ENCODE results near the gene NEURL3.
A peak's percentile ranks its signal among the peaks of the same experiment; 100 is the strongest.

The NEURL3 gene

DNA sequence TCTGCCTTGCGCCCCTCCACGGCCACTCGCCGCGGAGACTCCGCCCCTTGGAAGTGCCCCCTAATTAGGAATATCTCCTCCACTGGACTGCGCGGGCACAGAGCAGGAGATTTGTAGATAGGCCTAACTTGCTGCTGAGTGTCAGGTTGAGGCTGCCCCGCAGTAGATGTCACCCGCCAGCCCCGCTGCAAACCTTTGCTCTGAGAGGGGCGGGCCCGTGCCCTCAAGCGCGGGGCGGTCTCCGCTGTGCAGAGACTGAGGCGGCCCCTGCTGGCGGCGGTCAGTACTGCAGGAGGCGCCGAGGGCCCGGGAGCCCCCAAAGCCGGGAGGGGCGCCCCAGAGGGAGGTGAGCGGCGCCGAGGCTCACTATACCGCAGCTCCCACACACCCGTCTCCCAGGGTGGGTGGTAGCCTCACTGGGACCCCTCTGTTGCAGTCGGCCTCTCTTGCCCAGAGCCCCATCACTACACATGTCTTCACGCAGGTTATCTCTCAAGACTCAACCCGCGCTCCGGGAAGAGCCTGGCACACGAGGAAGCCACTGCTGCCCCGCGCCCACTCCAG is 2.9 kb upstream of the NEURL3 start:
- Histone ChIP-seq H3K9me3 (ENCODE audit: control insufficient read depth, insufficient read depth, low read depth, low read length) (no peaks in the 10 kb centered on the region), H3K4me1 (ENCODE audit: control insufficient read depth, insufficient read depth, low read length) (no peaks in the 10 kb centered on the region), H3K27ac (ENCODE audit: extremely low read depth, low read depth, low read length) (no peak overlapping the region), H3K4me3 (ENCODE audit: low read depth, low read length) (no peak overlapping the region), H3K36me3 (ENCODE audit: control insufficient read depth in 2 of 2, insufficient read depth in 1 of 2, low read length in 2 of 2) (no peaks in the 10 kb centered on the region)
- POLR2A ChIA-PET = no interaction called here
- TF ChIP-seq ZNF16 (tag by site-specific recombination; IDR thresholded peaks at IDR 0.05; ENCODE audit: low read depth) (no peak), ZNF132 (tag by site-specific recombination; IDR thresholded peaks at IDR 0.05; ENCODE audit: borderline replicate concordance) (no peak), ZNF660 (tag by site-specific recombination; IDR thresholded peaks at IDR 0.05) (no peak), ZNF561 (tag by site-specific recombination; IDR thresholded peaks at IDR 0.05; ENCODE audit: borderline replicate concordance) (no peak), ZNF2 (tag by site-specific recombination; IDR thresholded peaks at IDR 0.05) (peak; percentile 98), ZNF654 (tag by site-specific recombination; IDR thresholded peaks at IDR 0.05; ENCODE audit: low read depth) (peak; percentile 22; the same call in 1 of the 2 replicates), KLF9 (tag by site-specific recombination; IDR thresholded peaks at IDR 0.05; ENCODE audit: low read depth) (peak; percentile 52; the same call in 1 of the 2 replicates)
- TF ChIP-seq, protein P1, sequence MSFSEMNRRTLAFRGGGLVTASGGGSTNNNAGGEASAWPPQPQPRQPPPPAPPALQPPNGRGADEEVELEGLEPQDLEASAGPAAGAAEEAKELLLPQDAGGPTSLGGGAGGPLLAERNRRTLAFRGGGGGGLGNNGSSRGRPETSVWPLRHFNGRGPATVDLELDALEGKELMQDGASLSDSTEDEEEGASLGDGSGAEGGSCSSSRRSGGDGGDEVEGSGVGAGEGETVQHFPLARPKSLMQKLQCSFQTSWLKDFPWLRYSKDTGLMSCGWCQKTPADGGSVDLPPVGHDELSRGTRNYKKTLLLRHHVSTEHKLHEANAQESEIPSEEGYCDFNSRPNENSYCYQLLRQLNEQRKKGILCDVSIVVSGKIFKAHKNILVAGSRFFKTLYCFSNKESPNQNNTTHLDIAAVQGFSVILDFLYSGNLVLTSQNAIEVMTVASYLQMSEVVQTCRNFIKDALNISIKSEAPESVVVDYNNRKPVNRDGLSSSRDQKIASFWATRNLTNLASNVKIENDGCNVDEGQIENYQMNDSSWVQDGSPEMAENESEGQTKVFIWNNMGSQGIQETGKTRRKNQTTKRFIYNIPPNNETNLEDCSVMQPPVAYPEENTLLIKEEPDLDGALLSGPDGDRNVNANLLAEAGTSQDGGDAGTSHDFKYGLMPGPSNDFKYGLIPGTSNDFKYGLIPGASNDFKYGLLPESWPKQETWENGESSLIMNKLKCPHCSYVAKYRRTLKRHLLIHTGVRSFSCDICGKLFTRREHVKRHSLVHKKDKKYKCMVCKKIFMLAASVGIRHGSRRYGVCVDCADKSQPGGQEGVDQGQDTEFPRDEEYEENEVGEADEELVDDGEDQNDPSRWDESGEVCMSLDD (tag by site-specific recombination; IDR thresholded peaks at IDR 0.05) = peak; percentile 39; the same call in 1 of the 2 replicates
- TF ChIP-seq, protein P2, sequence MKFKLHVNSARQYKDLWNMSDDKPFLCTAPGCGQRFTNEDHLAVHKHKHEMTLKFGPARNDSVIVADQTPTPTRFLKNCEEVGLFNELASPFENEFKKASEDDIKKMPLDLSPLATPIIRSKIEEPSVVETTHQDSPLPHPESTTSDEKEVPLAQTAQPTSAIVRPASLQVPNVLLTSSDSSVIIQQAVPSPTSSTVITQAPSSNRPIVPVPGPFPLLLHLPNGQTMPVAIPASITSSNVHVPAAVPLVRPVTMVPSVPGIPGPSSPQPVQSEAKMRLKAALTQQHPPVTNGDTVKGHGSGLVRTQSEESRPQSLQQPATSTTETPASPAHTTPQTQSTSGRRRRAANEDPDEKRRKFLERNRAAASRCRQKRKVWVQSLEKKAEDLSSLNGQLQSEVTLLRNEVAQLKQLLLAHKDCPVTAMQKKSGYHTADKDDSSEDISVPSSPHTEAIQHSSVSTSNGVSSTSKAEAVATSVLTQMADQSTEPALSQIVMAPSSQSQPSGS (tag by site-specific recombination; IDR thresholded peaks at IDR 0.05; ENCODE audit: low read depth) = no peak
- TF ChIP-seq, protein P3, sequence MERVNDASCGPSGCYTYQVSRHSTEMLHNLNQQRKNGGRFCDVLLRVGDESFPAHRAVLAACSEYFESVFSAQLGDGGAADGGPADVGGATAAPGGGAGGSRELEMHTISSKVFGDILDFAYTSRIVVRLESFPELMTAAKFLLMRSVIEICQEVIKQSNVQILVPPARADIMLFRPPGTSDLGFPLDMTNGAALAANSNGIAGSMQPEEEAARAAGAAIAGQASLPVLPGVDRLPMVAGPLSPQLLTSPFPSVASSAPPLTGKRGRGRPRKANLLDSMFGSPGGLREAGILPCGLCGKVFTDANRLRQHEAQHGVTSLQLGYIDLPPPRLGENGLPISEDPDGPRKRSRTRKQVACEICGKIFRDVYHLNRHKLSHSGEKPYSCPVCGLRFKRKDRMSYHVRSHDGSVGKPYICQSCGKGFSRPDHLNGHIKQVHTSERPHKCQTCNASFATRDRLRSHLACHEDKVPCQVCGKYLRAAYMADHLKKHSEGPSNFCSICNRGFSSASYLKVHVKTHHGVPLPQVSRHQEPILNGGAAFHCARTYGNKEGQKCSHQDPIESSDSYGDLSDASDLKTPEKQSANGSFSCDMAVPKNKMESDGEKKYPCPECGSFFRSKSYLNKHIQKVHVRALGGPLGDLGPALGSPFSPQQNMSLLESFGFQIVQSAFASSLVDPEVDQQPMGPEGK (tag by site-specific recombination; IDR thresholded peaks at IDR 0.05) = peak; percentile 58; the same call in 1 of the 2 replicates
- TF ChIP-seq, protein P4, sequence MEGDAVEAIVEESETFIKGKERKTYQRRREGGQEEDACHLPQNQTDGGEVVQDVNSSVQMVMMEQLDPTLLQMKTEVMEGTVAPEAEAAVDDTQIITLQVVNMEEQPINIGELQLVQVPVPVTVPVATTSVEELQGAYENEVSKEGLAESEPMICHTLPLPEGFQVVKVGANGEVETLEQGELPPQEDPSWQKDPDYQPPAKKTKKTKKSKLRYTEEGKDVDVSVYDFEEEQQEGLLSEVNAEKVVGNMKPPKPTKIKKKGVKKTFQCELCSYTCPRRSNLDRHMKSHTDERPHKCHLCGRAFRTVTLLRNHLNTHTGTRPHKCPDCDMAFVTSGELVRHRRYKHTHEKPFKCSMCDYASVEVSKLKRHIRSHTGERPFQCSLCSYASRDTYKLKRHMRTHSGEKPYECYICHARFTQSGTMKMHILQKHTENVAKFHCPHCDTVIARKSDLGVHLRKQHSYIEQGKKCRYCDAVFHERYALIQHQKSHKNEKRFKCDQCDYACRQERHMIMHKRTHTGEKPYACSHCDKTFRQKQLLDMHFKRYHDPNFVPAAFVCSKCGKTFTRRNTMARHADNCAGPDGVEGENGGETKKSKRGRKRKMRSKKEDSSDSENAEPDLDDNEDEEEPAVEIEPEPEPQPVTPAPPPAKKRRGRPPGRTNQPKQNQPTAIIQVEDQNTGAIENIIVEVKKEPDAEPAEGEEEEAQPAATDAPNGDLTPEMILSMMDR (tag by site-specific recombination; IDR thresholded peaks at IDR 0.05) = 0 out of 2 replicates have a peak, but pooled peaks have one; percentile 16
- CTCF ChIA-PET = interaction anchor here (0.6 to 7.1 kb wide), 14 partner anchors 12 to 321 kb away, joined by 3 to 113 read pairs (median 5); partner anchors contain the start of gene SNRNP200

DNA sequence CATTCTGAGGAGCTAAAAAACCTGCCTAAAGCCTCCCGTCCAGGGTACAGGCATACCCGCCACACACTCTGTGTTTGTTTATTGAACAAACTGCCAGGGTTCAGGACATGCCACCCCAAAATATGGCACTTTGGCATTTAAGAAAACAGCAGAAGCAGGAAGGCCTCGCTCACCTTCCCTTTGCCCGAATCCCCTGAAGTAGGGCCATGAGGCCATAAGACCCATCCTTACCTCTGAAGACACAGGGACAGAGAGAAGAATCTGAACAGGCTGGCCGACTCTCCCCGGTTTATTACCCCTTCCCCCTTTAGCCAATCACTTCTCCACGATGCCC is 1.7 kb upstream of the NEURL3 start:
- Histone ChIP-seq H3K4me3 (ENCODE audit: low read depth, low read length) (no peak overlapping the region), H3K4me1 (ENCODE audit: control insufficient read depth, insufficient read depth, low read length) (no peaks in the 10 kb centered on the region), H3K27ac (ENCODE audit: extremely low read depth, low read depth, low read length) (no peak overlapping the region), H3K9me3 (ENCODE audit: control insufficient read depth, insufficient read depth, low read depth, low read length) (no peaks in the 10 kb centered on the region), H3K36me3 (ENCODE audit: control insufficient read depth in 2 of 2, insufficient read depth in 1 of 2, low read length in 2 of 2) (no peaks in the 10 kb centered on the region)
- CTCF ChIA-PET = interaction anchor here (1.4 to 7.1 kb wide), 3 partner anchors 24 to 101 kb away, joined by 3 to 113 read pairs (median 4); no protein-coding TSS in a partner anchor
- POLR2A ChIA-PET = no interaction called here
- TF ChIP-seq ZNF623 (tag by site-specific recombination; IDR thresholded peaks at IDR 0.05) (no peak), ZNF350 (tag by site-specific recombination; IDR thresholded peaks at IDR 0.05) (no peak), ZNF16 (tag by site-specific recombination; IDR thresholded peaks at IDR 0.05; ENCODE audit: low read depth) (no peak), ZNF335 (tag by site-specific recombination; conservative IDR thresholded peaks at IDR 0.05) (no peak), ZBTB17 (tag by site-specific recombination; IDR thresholded peaks at IDR 0.05) (no peak), ZNF768 (tag by site-specific recombination; IDR thresholded peaks at IDR 0.05) (no peak), ZFP37 (tag by site-specific recombination; IDR thresholded peaks at IDR 0.05) (no peak)
- TF ChIP-seq, protein P5, sequence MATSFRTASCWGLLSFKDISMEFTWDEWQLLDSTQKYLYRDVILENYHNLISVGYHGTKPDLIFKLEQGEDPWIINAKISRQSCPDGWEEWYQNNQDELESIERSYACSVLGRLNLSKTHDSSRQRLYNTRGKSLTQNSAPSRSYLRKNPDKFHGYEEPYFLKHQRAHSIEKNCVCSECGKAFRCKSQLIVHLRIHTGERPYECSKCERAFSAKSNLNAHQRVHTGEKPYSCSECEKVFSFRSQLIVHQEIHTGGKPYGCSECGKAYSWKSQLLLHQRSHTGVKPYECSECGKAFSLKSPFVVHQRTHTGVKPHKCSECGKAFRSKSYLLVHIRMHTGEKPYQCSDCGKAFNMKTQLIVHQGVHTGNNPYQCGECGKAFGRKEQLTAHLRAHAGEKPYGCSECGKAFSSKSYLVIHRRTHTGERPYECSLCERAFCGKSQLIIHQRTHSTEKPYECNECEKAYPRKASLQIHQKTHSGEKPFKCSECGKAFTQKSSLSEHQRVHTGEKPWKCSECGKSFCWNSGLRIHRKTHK (tag by site-specific recombination; IDR thresholded peaks at IDR 0.05) = no peak

Data from HEK293 (cell line).